ENCODE results near the gene TOP1. TPM values are rescaled to one million over a fixed set of nuclear protein-coding genes. Genes with fewer than 3 reads are reported as not detected.
A peak's percentile ranks its signal among the peaks of the same experiment; 100 is the strongest.

The TOP1 gene
- total RNA-seq, 2 experiments from 2014 or later = 72.6 to 75.2 TPM

DNA sequence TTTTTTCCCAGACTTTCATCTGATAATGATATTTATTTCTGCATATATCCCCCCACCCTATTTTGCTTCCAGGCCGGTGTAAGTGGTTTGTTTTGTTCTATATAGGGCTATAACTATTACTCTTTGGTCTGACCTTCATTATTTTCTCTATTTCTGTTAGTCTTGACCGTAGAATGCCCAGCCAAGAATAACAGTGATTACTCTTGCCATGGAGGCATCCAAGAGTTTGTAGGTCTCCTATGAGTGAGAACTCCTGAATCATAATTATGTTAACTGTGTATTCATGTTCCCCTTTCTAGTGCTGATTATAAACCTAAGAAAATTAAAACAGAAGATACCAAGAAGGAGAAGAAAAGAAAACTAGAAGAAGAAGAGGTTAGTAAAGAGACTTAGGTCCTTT, 52.2 kb downstream of the TOP1 start:
- Mint-ChIP-seq H3K9me3 (no peaks in the 10 kb centered on the region), H3K4me1 (peaks cover 41% of the 10 kb centered on the region), H3K27ac (no peak overlapping the region), H3K36me3 (peaks cover 55% of the 10 kb centered on the region), H3K27me3 (no peaks in the 10 kb centered on the region), H3K4me3 (no peak overlapping the region)
- POLR2A ChIA-PET = interaction anchor here (0.6 kb wide), 1 partner anchor 39 kb away, joined by 5 read pairs; no protein-coding TSS in a partner anchor
- ATAC-seq (ENCODE audit: low read depth) (no peak), DNase-seq (no peak)

DNA sequence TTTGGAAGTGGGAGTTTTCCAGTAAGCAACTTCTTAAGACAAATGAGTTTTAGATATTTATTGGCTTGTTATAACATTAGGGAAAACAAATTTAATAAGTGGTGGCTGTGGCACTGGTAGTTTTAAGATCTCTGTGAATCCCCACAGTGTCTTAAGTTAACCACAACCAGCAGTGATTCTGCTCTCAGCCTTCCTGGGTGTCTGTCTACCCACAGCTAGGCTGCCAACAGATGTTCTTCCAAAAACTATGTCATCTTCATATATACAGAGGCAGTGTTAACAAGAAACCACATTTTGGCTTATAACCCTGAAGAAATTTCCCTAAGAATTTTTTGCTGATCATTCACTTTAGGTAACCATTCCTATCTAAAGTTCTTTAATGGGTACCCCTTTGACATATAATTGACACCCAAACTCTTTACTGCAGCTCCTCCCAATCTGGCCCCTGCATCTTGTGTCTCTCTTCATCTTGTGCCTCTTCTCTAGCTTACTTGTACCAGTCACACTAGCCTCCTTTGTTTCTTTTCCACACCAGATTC, 52.7 kb downstream of the TOP1 start:
- Mint-ChIP-seq H3K27ac (no peak overlapping the region), H3K4me3 (no peak overlapping the region), H3K27me3 (no peaks in the 10 kb centered on the region), H3K36me3 (peaks cover 52% of the 10 kb centered on the region), H3K9me3 (no peaks in the 10 kb centered on the region), H3K4me1 (peaks cover 36% of the 10 kb centered on the region)
- POLR2A ChIA-PET = interaction anchor here (0.6 kb wide), 1 partner anchor 40 kb away, joined by 5 read pairs; no protein-coding TSS in a partner anchor
- DNase-seq (no peak), ATAC-seq (ENCODE audit: low read depth) (peak; percentile 50)

DNA sequence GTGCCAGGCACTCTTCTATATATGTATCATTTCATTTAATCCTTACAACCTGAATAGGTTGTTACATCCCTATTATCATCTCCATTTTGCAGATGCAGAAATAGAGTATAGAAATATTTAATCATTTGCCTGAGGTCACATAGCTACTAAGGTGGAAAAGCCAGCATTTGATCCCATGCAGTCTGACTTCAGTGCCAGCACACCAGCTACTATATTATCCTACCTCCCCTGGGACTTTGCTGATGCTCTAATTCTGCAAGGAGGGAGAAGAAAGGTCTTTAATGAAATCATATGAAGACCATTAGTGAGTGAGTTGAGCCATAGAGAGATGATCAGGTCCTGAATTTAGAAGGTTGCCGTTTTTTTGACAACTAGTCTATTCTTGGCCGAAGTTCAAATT, 53.7 kb downstream of the TOP1 start:
- ATAC-seq (ENCODE audit: low read depth) = no peak
- peaks cover 55% of the 10 kb centered on the region for H3K36me3 Mint-ChIP-seq
- H3K27me3 Mint-ChIP-seq = no peaks in the 10 kb centered on the region
- no peaks in the 10 kb centered on the region for H3K9me3 Mint-ChIP-seq
- peaks cover 36% of the 10 kb centered on the region for H3K4me1 Mint-ChIP-seq
- no peak overlapping the region for H3K4me3 Mint-ChIP-seq
- no peak for DNase-seq
- POLR2A ChIA-PET = no interaction called here
- H3K27ac Mint-ChIP-seq = no peak overlapping the region

DNA sequence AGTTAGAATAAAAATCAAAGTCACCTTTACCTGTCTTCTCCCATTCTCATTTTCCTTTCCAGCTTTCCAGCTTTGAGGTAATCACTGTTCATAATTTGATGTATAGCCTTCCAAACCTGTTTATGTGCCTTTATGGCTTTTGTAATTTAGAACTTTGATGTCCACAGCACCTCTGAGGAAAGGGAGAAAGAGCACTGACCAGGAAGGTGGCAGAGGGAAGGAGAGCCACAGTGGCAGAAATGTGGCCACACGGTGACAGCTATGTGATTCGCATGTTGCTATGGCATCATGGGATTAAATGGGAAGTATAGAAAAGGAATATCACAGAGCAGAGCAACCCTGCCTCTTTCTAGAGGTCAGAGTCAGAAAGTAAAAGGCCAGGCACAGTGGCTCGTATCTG, 57.0 kb downstream of the TOP1 start:
- H3K4me1 Mint-ChIP-seq = peaks cover 26% of the 10 kb centered on the region
- no peak overlapping the region for H3K4me3 Mint-ChIP-seq
- H3K27me3 Mint-ChIP-seq = no peaks in the 10 kb centered on the region
- H3K36me3 Mint-ChIP-seq = peaks cover 57% of the 10 kb centered on the region
- no peaks in the 10 kb centered on the region for H3K9me3 Mint-ChIP-seq
- ATAC-seq (ENCODE audit: low read depth) (no peak), DNase-seq (no peak)
- no peak overlapping the region for H3K27ac Mint-ChIP-seq
- POLR2A ChIA-PET = no interaction called here

DNA sequence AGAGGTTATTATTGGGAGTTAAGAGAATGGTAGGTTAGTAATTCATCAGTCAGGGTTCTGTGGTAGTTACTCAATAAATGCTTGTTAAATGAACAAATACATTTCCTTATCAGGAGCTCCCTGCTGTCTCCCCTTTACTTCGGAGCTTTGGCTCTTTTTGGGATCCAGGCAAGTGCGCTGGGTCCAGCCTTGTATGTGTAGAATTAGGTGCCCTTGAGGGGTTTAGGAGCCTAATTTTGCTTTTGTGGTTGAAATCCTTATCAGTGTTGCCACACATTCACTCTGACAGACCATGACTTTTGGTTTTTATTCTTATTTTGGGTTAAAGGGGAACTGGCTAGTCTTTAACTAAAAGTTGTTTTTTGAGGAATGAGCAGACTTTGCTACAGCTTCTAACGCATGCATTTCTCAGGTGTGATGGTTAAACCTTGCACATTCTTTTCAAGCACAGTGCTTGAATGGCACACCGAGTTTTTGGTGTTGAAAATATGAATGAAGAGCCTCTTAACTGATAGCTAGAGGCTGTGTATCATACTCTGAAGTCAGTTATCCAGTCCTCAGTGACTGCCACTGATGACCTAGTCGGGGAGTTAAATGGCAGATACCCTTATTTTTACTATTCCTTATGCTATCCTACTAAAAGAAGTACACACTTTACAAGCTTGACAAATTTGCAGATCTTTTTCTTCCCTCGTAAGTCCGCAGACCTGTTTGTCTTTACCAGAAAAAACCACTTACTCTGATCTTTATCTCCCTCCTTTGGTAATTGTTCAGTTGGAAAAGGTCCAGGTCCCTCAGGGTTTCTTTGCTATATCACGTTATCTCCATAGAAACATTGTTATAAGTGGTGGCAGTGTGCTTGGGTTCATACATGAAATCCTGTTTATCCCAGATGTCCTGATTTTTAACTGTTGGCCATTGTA, 58.0 kb downstream of the TOP1 start:
- DNase-seq (no peak), ATAC-seq (ENCODE audit: low read depth) (no peak)
- H3K27ac Mint-ChIP-seq = peak overlapping the region; percentile 61
- POLR2A ChIA-PET = interaction anchor here (1.0 kb wide), 1 partner anchor 75 kb away, joined by 3 read pairs; no protein-coding TSS in a partner anchor
- H3K9me3 Mint-ChIP-seq = no peaks in the 10 kb centered on the region
- H3K27me3 Mint-ChIP-seq = no peaks in the 10 kb centered on the region
- H3K4me3 Mint-ChIP-seq = peak overlapping the region; percentile 20
- peaks cover 54% of the 10 kb centered on the region for H3K36me3 Mint-ChIP-seq
- H3K4me1 Mint-ChIP-seq = peaks cover 17% of the 10 kb centered on the region

DNA sequence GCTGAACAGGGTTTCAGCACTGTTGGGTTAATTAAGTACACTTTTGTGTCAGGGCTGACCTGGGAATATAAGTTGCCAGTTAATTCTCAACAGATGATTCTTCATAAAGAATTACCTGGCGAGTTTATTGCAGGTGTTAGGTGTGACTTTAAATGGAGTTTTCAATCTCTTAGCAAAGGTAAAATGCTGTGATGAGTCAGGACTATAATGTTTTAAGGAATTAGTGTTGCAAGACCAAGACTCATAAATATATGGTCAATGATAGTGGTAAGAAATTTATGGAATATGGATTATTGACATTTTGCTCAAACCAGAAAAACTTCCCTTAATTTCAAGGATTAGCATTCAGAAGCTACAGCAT, 58.7 kb downstream of the TOP1 start:
- peaks cover 16% of the 10 kb centered on the region for H3K4me1 Mint-ChIP-seq
- ATAC-seq (ENCODE audit: low read depth) = no peak
- peak overlapping the region; percentile 20 for H3K4me3 Mint-ChIP-seq
- peaks cover 52% of the 10 kb centered on the region for H3K36me3 Mint-ChIP-seq
- H3K9me3 Mint-ChIP-seq = no peaks in the 10 kb centered on the region
- no peak for DNase-seq
- peak overlapping the region; percentile 61 for H3K27ac Mint-ChIP-seq
- no peaks in the 10 kb centered on the region for H3K27me3 Mint-ChIP-seq
- POLR2A ChIA-PET = interaction anchor here (1.0 kb wide), 1 partner anchor 75 kb away, joined by 3 read pairs; no protein-coding TSS in a partner anchor

DNA sequence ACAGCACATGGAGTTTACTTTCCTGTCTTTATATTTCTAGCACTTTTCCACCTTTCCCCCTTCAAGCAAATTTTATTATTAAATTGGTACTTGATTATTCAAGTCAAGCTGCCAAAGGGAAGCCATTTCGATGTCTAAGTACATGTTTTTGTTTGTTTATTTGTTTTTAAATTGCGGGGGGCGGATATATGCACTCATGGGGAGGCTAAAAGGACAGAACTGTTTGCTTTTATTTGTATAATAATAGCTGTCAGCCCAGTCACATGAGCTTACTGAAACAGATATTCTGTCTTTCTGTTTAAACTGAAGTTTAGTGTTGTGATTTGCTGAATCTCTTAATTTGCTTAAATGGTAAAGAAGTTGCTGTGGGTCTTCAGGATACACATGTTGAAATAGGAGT, 59.2 kb downstream of the TOP1 start:
- no peaks in the 10 kb centered on the region for H3K27me3 Mint-ChIP-seq
- DNase-seq (no peak), ATAC-seq (ENCODE audit: low read depth) (no peak)
- H3K9me3 Mint-ChIP-seq = no peaks in the 10 kb centered on the region
- POLR2A ChIA-PET = no interaction called here
- peaks cover 16% of the 10 kb centered on the region for H3K4me1 Mint-ChIP-seq
- H3K36me3 Mint-ChIP-seq = peaks cover 51% of the 10 kb centered on the region
- H3K4me3 Mint-ChIP-seq = no peak overlapping the region
- H3K27ac Mint-ChIP-seq = no peak overlapping the region

DNA sequence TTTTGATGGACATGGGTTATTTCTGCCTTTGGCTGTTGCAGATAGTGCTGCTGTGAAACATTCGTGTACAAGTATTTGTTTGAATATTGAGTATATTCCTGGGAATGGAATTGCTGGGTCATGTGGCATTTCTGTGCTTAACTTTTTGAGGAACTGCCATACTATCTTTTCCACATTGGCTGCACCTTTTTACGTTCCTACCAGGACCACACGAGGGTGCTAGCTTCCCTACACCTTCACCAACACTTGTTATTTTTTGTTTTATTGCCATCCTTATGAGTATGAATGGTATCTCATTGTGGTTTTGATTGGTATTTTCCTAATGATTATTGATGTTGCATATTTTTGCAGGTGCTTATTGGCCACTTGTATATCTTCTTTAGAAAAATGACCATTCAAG, 60.9 kb downstream of the TOP1 start:
- H3K27ac Mint-ChIP-seq = no peak overlapping the region
- peaks cover 11% of the 10 kb centered on the region for H3K4me1 Mint-ChIP-seq
- POLR2A ChIA-PET = no interaction called here
- no peaks in the 10 kb centered on the region for H3K27me3 Mint-ChIP-seq
- no peak overlapping the region for H3K4me3 Mint-ChIP-seq
- DNase-seq (no peak), ATAC-seq (ENCODE audit: low read depth) (no peak)
- H3K9me3 Mint-ChIP-seq = no peaks in the 10 kb centered on the region
- peaks cover 42% of the 10 kb centered on the region for H3K36me3 Mint-ChIP-seq

DNA sequence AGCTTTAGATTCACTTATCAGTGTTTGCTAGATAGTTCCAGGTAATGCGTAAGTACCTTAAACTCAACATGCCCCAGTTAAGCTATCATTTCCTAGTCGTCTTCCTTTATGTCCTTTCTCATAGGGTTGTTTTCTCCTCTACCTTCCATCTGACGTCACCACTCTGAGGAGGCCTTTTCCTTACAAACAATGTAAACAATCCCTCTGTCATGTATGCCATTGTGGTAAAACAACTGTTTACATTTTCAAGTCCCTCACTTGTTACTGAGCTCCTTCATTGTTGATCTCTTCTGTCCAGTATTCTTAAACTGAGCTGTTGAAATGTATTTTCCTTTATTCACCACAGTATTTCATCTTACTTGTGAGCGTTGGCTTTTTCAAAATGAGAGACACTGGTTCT, 63.3 kb downstream of the TOP1 start:
- Mint-ChIP-seq H3K9me3 (no peaks in the 10 kb centered on the region), H3K36me3 (peaks cover 27% of the 10 kb centered on the region), H3K4me3 (no peak overlapping the region), H3K4me1 (peaks cover 9% of the 10 kb centered on the region), H3K27me3 (no peaks in the 10 kb centered on the region), H3K27ac (no peak overlapping the region)
- POLR2A ChIA-PET = no interaction called here
- ATAC-seq (ENCODE audit: low read depth) (no peak), DNase-seq (no peak)

DNA sequence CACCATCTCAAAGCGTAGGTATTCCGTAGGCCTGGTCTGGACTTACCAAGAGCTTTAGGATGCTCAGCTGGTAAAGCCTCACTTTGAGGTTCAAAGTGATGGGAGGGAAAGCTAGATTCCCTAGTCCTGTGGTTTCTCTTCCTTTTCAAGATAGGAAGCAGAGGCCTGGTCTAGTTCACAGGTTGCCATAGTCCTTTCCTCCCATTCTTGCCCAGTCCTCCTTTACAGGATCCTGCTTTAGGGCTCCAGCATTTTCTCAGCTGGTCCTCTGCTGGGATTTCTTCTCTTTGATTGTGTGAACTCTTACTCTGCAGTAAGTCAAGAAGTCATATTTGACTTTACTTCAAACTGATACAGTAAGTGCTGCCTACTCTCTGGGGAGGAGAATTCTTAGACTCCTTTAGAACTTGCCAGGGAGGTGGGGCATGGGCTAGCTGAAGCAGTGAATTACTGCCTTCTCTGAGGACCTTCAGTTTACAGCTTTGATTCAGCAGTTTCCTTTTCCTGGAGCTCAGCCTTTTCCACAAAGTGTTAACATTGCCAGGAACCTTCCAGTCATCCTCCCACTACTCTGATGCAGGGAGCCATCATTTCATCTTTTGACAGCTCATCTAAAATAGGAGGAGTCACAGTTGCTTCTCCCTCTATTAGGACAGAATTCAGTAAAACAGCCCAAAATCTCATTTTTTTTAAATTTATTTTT, 65.9 kb downstream of the TOP1 start:
- no peak overlapping the region for H3K27ac Mint-ChIP-seq
- H3K4me1 Mint-ChIP-seq = peaks cover 7% of the 10 kb centered on the region

DNA sequence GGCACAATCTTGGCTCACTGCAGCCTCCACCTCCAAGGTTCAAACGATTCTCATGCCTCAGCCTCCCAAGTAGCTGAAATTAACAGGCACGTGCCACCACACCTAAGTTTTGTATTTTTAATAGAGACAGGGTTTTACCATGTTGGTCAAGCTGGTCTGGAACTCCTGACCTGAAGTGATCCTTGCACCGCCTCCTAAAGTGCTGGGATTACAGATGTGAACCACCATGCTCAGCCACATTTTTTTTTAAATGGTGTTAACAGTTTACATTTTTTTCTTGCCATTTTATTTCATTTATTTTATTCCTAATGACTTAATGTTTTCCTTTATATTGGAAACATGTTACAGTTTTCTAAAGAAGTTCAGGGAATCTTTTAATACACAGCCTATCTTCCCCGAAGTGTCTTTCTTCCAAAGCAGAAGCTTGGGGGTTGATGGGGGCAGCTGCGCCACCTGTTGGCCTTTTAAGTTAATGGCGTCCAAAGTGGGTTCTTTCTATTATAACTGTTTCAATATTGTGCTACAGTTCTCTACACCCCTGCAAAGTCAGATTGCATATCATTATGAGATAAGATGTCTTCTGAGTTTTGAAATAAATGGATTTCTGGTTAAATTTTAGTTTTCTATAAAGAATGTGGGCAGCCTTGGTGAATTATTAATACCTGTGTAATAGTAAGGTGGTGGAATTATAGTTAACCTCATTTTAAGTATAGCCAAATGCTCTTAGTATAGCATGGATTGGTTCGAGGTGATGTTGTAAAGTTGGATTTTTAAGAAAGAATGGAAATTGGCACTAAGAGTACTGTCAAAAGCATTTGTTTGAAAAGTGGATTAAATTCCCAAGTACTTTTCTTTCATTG, 66.7 kb downstream of the TOP1 start:
- POLR2A ChIA-PET = interaction anchor here (0.7 to 1.5 kb wide), 3 partner anchors 104 to 126 kb away, joined by 3 to 12 read pairs (median 3); no protein-coding TSS in a partner anchor
- Mint-ChIP-seq H3K4me3 (no peak overlapping the region), H3K27ac (no peak overlapping the region), H3K27me3 (no peaks in the 10 kb centered on the region), H3K36me3 (peaks cover 27% of the 10 kb centered on the region), H3K9me3 (no peaks in the 10 kb centered on the region), H3K4me1 (peaks cover 7% of the 10 kb centered on the region)
- DNase-seq (peak; percentile 53), ATAC-seq (ENCODE audit: low read depth) (peak; percentile 73)

More for the DNA sequence above, 65.9 kb downstream of the TOP1 start:
- Mint-ChIP-seq H3K36me3 (peaks cover 24% of the 10 kb centered on the region), H3K9me3 (no peaks in the 10 kb centered on the region), H3K27me3 (no peaks in the 10 kb centered on the region), H3K4me3 (no peak overlapping the region)
- POLR2A ChIA-PET = interaction anchor here (1.0 to 1.5 kb wide), 2 partner anchors 103 to 125 kb away, joined by 3 to 12 read pairs; no protein-coding TSS in a partner anchor
- no peak for DNase-seq
- ATAC-seq (ENCODE audit: low read depth) = no peak

DNA sequence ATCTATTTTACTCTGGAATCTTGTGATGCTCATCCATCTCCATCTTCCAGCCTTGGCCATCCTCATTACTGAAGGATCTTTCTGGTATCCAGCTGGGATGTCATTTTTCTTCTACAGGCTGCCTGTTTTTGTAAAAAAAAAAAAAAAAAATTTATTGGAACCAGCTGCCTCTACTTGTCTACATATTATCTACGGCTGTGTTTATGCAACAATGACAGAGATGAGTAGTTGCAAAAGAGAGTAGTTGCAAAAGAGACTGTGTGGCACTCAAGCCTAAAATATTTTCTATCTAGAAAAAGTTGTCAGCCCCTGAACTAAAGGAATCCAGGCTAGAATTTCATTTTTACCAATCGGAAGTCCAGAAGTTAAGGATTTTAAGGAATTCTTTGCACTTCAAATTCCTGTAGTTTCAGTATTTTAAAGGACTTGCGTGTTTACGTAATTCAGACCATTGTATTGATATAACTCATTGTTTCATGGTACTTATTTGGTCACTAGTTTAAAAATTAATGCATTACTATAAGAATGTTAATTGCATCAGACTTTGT, 70.2 kb downstream of the TOP1 start:
- H3K36me3 Mint-ChIP-seq = peaks cover 31% of the 10 kb centered on the region
- no peaks in the 10 kb centered on the region for H3K27me3 Mint-ChIP-seq
- DNase-seq (no peak), ATAC-seq (ENCODE audit: low read depth) (no peak)
- no peak overlapping the region for H3K4me3 Mint-ChIP-seq
- POLR2A ChIA-PET = interaction anchor here (0.6 kb wide), 1 partner anchor 131 kb away, joined by 4 read pairs; no protein-coding TSS in a partner anchor
- no peak overlapping the region for H3K27ac Mint-ChIP-seq
- peaks cover 7% of the 10 kb centered on the region for H3K4me1 Mint-ChIP-seq
- no peaks in the 10 kb centered on the region for H3K9me3 Mint-ChIP-seq

All from activated naive CD8-positive, alpha-beta T cell treated with anti-CD3 and anti-CD28 coated beads, Interleukin-2, amount 10 ng/mL, durations not matched to agents 7 days and 5 days (primary cell).